Esophagus muscularis mucosa (tissue), 4 donors: ENCODE measurements around the gene PEA15. TPM values are rescaled to one million over a fixed set of nuclear protein-coding genes. Genes with fewer than 3 reads are reported as not detected.

Source experiments
- DNase-seq: peaks from one replicate; pipeline ENCODE4 v3.0.0-alpha.2; 2017; ENCODE audit errors: extremely low spot score
- H3K27ac ChIP-seq, 4 donors: fragments of 200-600 bp; sonication (generic); replicated peaks in 1 of 4; 1 replicate in 3 of 4; 2 replicates in 1 of 4; pipeline ENCODE4 v1.5.1; 2016 to 2019; ENCODE audit warnings: mild to moderate bottlenecking in 1 of 4
- H3K27me3 ChIP-seq, 4 donors: fragments of 200-600 bp; sonication (generic); one replicate each; pipeline versions ENCODE4 v1.5.1 to v1.6.0; 2016 to 2019
- H3K36me3 ChIP-seq, 4 donors: fragments of 200-600 bp; sonication (generic); one replicate each; pipeline ENCODE4 v1.5.1; 2016 to 2019
- H3K4me1 ChIP-seq, 4 donors: fragments of 200-600 bp; sonication (generic); one replicate each; pipeline ENCODE4 v1.5.1; 2016 to 2019
- H3K4me3 ChIP-seq, 4 donors: fragments of 200-600 bp; sonication (generic); 1 replicate in 2 of 4; 2 replicates in 2 of 4; pipeline ENCODE4 v1.5.1; 2016 to 2019; ENCODE audit warnings: mild to moderate bottlenecking in 4 of 4, moderate library complexity in 1 of 4
- H3K9me3 ChIP-seq, 4 donors: fragments of 200-600 bp; sonication (generic); 1 replicate in 3 of 4; 2 replicates in 1 of 4; pipeline ENCODE4 v1.5.1; 2016 to 2019
- EP300 ChIP-seq: sonication (generic); formaldehyde crosslinking; IDR thresholded peaks from one replicate; pipeline ENCODE4 v1.6.1; 2017; ENCODE audit warnings: antibody characterized with exemption
- POLR2A ChIP-seq: fragments of 450-650 bp; IDR thresholded peaks from one replicate; pipeline ENCODE4 v1.6.1; 2017; ENCODE audit warnings: antibody characterized with exemption, moderate library complexity, mild to moderate bottlenecking, low read depth
- POLR2AphosphoS5 ChIP-seq, 2 donors: sonication (generic); formaldehyde crosslinking; IDR thresholded peaks; one replicate each; pipeline ENCODE4 v1.6.1; 2017; ENCODE audit warnings: antibody characterized with exemption in 2 of 2
- WGBS: methylation state at CpG from one replicate; pipeline ENCODE4 v1.1.5; 2018; 5-methylcytosine and 5-hydroxymethylcytosine counted together
- intact Hi-C: fragments of 100-400 bp; cut with DNase I; formaldehyde crosslinking; loops from one replicate; pipeline ENCODE4 v1.15.1; 2023
- total RNA-seq, 4 donors: library from RNA; depleted of rRNA; stranded (reverse); fragments of >200 nt; gene quantifications; one replicate each; pipeline versions ENCODE4 v1.1.0 to v1.2.1, GENCODE V29; 2016
- TF ChIP-seq, protein P1 (sequence below), 3 experiments: fragments of 200-600 bp in 2 of 3; fragments of 450-650 bp in 1 of 3; sonication (generic) in 2 of 3; IDR thresholded peaks; one replicate each; pipeline ENCODE4 v1.5.1; 2017 to 2019; ENCODE audit warnings: antibody characterized with exemption in 3 of 3, mild to moderate bottlenecking in 2 of 3, moderate library complexity in 1 of 3

The PEA15 gene
- total RNA-seq, 4 donors from 2014 or later, result 161 to 286 (median 239) TPM

DNA sequence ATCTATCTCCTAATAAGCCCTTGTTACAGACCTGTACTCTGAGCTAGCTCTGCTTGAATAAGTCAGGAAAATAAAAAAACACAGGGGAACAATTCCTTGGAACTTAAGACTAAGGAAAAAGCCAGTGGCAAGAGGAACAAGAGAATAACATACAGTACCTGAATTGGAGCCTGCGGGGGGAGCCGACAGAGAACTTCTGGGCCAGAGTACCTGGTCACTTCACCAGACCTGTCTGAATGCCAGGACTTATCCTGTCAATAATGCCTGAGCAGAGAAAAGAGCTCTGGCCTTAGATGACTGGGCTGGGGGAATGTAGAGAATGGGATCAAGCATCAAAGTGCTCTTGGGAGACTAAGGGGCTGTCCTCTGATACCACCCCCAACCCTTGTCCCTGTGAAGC is 15.1 kb downstream of the PEA15 start:
- peaks cover 35 to 50% (median 45%) of the 10 kb centered on the region in 4 donors for H3K4me1 ChIP-seq
- H3K27me3 ChIP-seq, result no peaks in the 10 kb centered on the region
- DNase-seq, result no peak
- intact Hi-C loops, result loop anchor here (2.0 kb wide), 2 partner anchors 28 to 120 kb away; no protein-coding TSS in a partner anchor
- TF ChIP-seq POLR2A (no peak), EP300 (no peak), POLR2AphosphoS5 (IDR thresholded peaks at IDR 0.05) (no peak)
- TF ChIP-seq, protein P1, sequence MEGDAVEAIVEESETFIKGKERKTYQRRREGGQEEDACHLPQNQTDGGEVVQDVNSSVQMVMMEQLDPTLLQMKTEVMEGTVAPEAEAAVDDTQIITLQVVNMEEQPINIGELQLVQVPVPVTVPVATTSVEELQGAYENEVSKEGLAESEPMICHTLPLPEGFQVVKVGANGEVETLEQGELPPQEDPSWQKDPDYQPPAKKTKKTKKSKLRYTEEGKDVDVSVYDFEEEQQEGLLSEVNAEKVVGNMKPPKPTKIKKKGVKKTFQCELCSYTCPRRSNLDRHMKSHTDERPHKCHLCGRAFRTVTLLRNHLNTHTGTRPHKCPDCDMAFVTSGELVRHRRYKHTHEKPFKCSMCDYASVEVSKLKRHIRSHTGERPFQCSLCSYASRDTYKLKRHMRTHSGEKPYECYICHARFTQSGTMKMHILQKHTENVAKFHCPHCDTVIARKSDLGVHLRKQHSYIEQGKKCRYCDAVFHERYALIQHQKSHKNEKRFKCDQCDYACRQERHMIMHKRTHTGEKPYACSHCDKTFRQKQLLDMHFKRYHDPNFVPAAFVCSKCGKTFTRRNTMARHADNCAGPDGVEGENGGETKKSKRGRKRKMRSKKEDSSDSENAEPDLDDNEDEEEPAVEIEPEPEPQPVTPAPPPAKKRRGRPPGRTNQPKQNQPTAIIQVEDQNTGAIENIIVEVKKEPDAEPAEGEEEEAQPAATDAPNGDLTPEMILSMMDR (IDR thresholded peaks at IDR 0.05), result no peak
- H3K27ac ChIP-seq, result peak overlapping the region; percentile 60 to 79 (median 76)
- H3K9me3 ChIP-seq, result no peaks in the 10 kb centered on the region
- peaks cover 67 to 98% (median 97%) of the 10 kb centered on the region in 4 donors for H3K36me3 ChIP-seq
- WGBS, result 91% methylated on average over 2 of the region's 2 CpGs
- H3K4me3 ChIP-seq, result no peak overlapping the region

GRCh38 chr1:160221089-160221488 is 15.9 kb downstream of the PEA15 start:
- intact Hi-C loops, result loop anchor here (2.0 kb wide), 2 partner anchors 28 to 120 kb away; no protein-coding TSS in a partner anchor
- Histone ChIP-seq H3K27me3 (no peaks in the 10 kb centered on the region), H3K4me3 (no peak overlapping the region), H3K9me3 (no peaks in the 10 kb centered on the region), H3K27ac (peak overlapping the region in 1 of 4 donors; percentile 75), H3K4me1 (peaks cover 35 to 46% (median 43%) of the 10 kb centered on the region in 4 donors), H3K36me3 (peaks cover 64 to 98% (median 96%) of the 10 kb centered on the region in 4 donors)
- DNase-seq, result no peak
- TF ChIP-seq EP300, result no peak
- TF ChIP-seq POLR2A, result no peak
- TF ChIP-seq, protein P1 (IDR thresholded peaks at IDR 0.05), result no peak
- TF ChIP-seq POLR2AphosphoS5 (IDR thresholded peaks at IDR 0.05), result no peak

DNA sequence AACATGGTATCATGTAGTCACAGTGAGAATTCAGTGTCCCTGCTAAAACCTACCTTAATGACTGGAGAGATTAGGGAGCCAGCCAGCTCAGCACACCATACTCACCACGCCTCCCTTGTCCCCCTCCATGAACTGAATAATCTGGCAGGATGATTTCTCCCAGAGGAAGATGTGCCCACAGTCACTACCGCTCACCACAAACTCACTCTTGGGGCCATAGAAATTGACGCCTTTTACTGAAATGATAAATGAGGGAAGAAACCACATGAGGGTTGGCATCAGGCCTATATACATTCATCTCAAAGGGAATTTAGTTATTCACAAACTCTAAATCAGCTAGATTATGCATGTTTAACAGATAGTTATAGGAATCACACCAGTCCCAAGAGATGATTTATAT is 17.4 kb downstream of the PEA15 start:
- H3K4me1 ChIP-seq, result peaks cover 29 to 33% (median 31%) of the 10 kb centered on the region in 4 donors
- DNase-seq, result no peak
- intact Hi-C loops, result no loop called here
- no peak overlapping the region for H3K27ac ChIP-seq
- no peak overlapping the region for H3K4me3 ChIP-seq
- no peaks in the 10 kb centered on the region for H3K9me3 ChIP-seq
- WGBS, result 94% methylated on average over 3 of the region's 3 CpGs
- no peak for TF ChIP-seq POLR2AphosphoS5 (IDR thresholded peaks at IDR 0.05)
- TF ChIP-seq POLR2A, result no peak
- TF ChIP-seq, protein P1 (IDR thresholded peaks at IDR 0.05), result no peak
- no peak for TF ChIP-seq EP300
- no peaks in the 10 kb centered on the region for H3K27me3 ChIP-seq
- peaks cover 52 to 99% (median 95%) of the 10 kb centered on the region in 4 donors for H3K36me3 ChIP-seq

DNA sequence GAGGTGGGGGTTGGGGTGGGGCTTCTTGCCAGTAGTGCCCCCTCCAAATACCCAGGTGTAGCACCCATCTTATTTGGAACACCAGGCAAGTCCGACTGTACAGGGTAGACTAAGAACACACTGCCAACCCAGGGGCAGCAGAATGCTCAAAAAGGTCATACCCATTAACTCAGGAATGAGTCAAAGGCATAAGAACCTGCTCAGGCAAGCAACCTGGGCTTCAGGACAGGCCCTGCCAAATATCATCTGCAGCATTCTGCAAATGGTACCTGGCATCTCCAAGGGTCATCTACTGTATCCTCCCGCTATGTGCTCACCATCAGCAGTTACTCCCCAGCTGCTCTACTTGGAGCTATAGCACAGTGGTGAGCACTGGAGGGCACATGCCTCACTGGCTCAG is 19.4 kb downstream of the PEA15 start:
- DNase-seq, result no peak
- no peaks in the 10 kb centered on the region for H3K9me3 ChIP-seq
- H3K36me3 ChIP-seq, result peaks cover 57 to 99% (median 95%) of the 10 kb centered on the region in 4 donors
- TF ChIP-seq EP300 (no peak), POLR2AphosphoS5 (IDR thresholded peaks at IDR 0.05) (no peak), POLR2A (no peak)
- TF ChIP-seq, protein P1 (IDR thresholded peaks at IDR 0.05), result no peak
- no peak overlapping the region for H3K27ac ChIP-seq
- H3K4me1 ChIP-seq, result peaks cover 8 to 12% (median 10%) of the 10 kb centered on the region in 4 donors
- no peaks in the 10 kb centered on the region for H3K27me3 ChIP-seq
- intact Hi-C loops, result no loop called here
- 83% methylated on average over 2 of the region's 2 CpGs for WGBS
- no peak overlapping the region for H3K4me3 ChIP-seq

DNA sequence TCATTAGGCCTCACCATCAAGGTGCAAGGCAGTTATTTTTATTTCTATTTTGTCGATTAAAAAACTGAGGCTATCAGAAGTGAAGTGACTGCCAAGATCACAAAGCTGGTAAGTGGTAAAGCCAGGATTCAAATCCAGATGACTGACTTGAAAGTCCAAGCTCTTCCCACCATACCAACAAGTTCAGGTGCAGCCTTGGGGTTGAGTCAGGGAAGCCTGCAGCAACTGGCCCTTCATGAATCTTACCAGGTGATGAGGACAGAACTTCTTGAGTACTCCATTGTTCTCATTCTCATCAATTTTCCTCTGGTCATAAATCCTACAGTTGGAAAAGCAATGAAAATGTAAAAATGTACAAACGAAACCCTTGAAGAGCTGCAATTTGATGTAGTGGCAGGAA is 20.2 kb downstream of the PEA15 start:
- peaks cover 62 to 99% (median 95%) of the 10 kb centered on the region in 4 donors for H3K36me3 ChIP-seq
- no peak for DNase-seq

More for the DNA sequence above, 20.2 kb downstream of the PEA15 start:
- TF ChIP-seq EP300 (no peak), POLR2AphosphoS5 (IDR thresholded peaks at IDR 0.05) (no peak), POLR2A (no peak)
- TF ChIP-seq, protein P1 (IDR thresholded peaks at IDR 0.05), result no peak
- Histone ChIP-seq H3K4me3 (no peak overlapping the region), H3K9me3 (no peaks in the 10 kb centered on the region), H3K27me3 (no peaks in the 10 kb centered on the region), H3K4me1 (peaks cover under 1 to 6% (median 4%) of the 10 kb centered on the region in 4 donors), H3K27ac (no peak overlapping the region)
- WGBS, result 89% methylated on average over 2 of the region's 2 CpGs
- intact Hi-C loops, result no loop called here
